Colonic mucosa (tissue), 4 donors: ENCODE data around the gene NR2C2AP. TPM values are rescaled to one million over a fixed set of nuclear protein-coding genes. Genes with fewer than 3 reads are reported as not detected.
"Not testable (repeated sequence)": the region's sequence is repeated elsewhere in the genome, so short reads cannot be mapped to it uniquely, and the experiment has no call there.

ENCODE experiments used
- DNase-seq: peaks from one replicate; pipeline ENCODE4 v3.0.0-alpha.2; 2020
- H3K27ac ChIP-seq: fragments of 200-600 bp; one replicate; pipeline ENCODE4 v1.8.0; 2021
- H3K27me3 ChIP-seq: fragments of 200-600 bp; one replicate; pipeline ENCODE4 v1.8.0; 2021
- H3K36me3 ChIP-seq: fragments of 200-600 bp; one replicate; pipeline ENCODE4 v1.8.0; 2021
- H3K4me1 ChIP-seq: fragments of 200-600 bp; one replicate; pipeline ENCODE4 v1.8.0; 2021; ENCODE audit warnings: mild to moderate bottlenecking
- H3K4me3 ChIP-seq: fragments of 200-600 bp; one replicate; pipeline ENCODE4 v1.8.0; 2021
- H3K9ac ChIP-seq, 2 donors: one replicate each; pipeline ENCODE4 v1.7.0; 2013; ENCODE audit warnings: control low read depth in 2 of 2, low read depth in 2 of 2, low read length in 2 of 2
- H3K9me3 ChIP-seq: fragments of 200-600 bp; one replicate; pipeline ENCODE4 v1.8.0; 2021
- intact Hi-C: fragments of 100-400 bp; cut with DNase I; formaldehyde crosslinking; loops from one replicate; pipeline ENCODE4 v1.14.1; 2022
- total RNA-seq, 2 donors: library from RNA; stranded (reverse); fragmentation: NEBNext Ultra II Directional in 1 of 2; extraction: Animal tissue kit (Norgen Biotek cat#: 25700) in 1 of 2; gene quantifications; one replicate each; pipeline ENCODE4 v1.2.1, GENCODE V29; 2021
- TF ChIP-seq, protein P1 (sequence below): fragments of 200-600 bp; IDR thresholded peaks from one replicate; pipeline ENCODE4 v1.8.0; 2022; ENCODE audit warnings: antibody characterized with exemption, mild to moderate bottlenecking
- donor health status: healthy.
- donor health status: DM: no; HTN: no; CAD: no.
- donor health status: DM: no; HTN: no; CAD: no.

The NR2C2AP gene
- total RNA-seq, 2 donors from 2014 or later = 8.1 to 29.5 TPM

- Histone ChIP-seq H3K27ac (no peak overlapping the region), H3K27me3 (peaks cover 4% of the 10 kb centered on the region), H3K9me3 (no peaks in the 10 kb centered on the region), H3K36me3 (no peaks in the 10 kb centered on the region), H3K4me3 (no peak overlapping the region), H3K4me1 (no peaks in the 10 kb centered on the region), H3K9ac (no peak overlapping the region)
- TF ChIP-seq, protein P1, sequence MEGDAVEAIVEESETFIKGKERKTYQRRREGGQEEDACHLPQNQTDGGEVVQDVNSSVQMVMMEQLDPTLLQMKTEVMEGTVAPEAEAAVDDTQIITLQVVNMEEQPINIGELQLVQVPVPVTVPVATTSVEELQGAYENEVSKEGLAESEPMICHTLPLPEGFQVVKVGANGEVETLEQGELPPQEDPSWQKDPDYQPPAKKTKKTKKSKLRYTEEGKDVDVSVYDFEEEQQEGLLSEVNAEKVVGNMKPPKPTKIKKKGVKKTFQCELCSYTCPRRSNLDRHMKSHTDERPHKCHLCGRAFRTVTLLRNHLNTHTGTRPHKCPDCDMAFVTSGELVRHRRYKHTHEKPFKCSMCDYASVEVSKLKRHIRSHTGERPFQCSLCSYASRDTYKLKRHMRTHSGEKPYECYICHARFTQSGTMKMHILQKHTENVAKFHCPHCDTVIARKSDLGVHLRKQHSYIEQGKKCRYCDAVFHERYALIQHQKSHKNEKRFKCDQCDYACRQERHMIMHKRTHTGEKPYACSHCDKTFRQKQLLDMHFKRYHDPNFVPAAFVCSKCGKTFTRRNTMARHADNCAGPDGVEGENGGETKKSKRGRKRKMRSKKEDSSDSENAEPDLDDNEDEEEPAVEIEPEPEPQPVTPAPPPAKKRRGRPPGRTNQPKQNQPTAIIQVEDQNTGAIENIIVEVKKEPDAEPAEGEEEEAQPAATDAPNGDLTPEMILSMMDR = no peak
- intact Hi-C loops = no loop called here
- DNase-seq = no peak
These were observed 20.4 kb upstream of the NR2C2AP start for GRCh38 chr19:19223636-19224035.

- Histone ChIP-seq H3K36me3 (no peaks in the 10 kb centered on the region), H3K27me3 (peaks cover 4% of the 10 kb centered on the region)
- TF ChIP-seq, protein P1 = no peak
These were observed 19.8 kb upstream of the NR2C2AP start for GRCh38 chr19:19223060-19223459.

DNA sequence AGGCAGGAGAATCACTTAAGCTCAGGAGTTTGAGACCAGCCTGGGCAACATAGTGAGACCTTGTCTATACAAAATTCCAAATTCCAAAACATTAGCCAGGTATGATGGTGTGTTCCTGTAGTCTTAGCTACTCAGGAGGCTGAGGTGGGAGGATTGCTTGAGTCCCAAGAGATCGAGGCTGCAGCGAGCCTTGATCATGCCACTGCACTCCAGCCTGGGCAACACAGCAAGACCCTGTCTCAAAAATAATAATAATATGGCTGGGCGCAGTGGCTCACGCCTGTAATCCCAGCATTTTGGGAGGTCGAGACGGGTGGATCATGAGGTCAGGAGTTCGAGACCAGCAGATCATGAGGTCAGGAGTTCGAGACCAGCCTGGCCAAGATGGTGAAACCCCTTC is 17.8 kb upstream of the NR2C2AP start:
- H3K4me3 ChIP-seq, H3K36me3 ChIP-seq, intact Hi-C loops, H3K9me3 ChIP-seq, H3K27me3 ChIP-seq, H3K9ac ChIP-seq, H3K4me1 ChIP-seq, H3K27ac ChIP-seq, DNase-seq: not testable (repeated sequence)

More at GRCh38 chr19:19223060-19223459, 19.8 kb upstream of the NR2C2AP start:
- no peaks in the 10 kb centered on the region for H3K9me3 ChIP-seq
- intact Hi-C loops = no loop called here
- no peak overlapping the region for H3K4me3 ChIP-seq
- no peaks in the 10 kb centered on the region for H3K4me1 ChIP-seq
- H3K9ac ChIP-seq = no peak overlapping the region
- DNase-seq = no peak
- H3K27ac ChIP-seq = no peak overlapping the region

DNA sequence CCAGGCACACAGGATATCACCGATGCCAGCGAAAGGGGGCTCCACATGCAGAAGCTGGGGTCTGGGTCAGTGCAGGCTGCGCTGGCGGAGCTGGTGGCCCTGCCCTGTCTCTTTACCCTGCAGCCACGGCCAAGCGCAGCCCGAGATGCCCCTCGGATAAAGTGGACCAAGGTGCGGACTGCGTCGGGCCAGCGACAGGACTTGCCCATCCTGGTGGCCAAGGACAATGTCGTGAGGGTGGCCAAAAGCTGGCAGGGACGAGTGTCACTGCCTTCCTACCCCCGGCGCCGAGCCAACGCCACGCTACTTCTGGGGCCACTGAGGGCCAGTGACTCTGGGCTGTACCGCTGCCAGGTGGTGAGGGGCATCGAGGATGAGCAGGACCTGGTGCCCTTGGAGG is 15.7 kb upstream of the NR2C2AP start:
- TF ChIP-seq, protein P1 = no peak
- intact Hi-C loops = no loop called here
- Histone ChIP-seq H3K36me3 (no peaks in the 10 kb centered on the region), H3K4me3 (no peak overlapping the region), H3K4me1 (no peaks in the 10 kb centered on the region), H3K27me3 (no peaks in the 10 kb centered on the region), H3K9ac (no peak overlapping the region), H3K27ac (no peak overlapping the region), H3K9me3 (no peaks in the 10 kb centered on the region)
- DNase-seq = no peak

- TF ChIP-seq, protein P1 = no peak
- Histone ChIP-seq H3K36me3 (no peaks in the 10 kb centered on the region), H3K9me3 (no peaks in the 10 kb centered on the region), H3K9ac (no peak overlapping the region), H3K27me3 (peaks cover 9% of the 10 kb centered on the region), H3K4me3 (no peak overlapping the region), H3K27ac (no peak overlapping the region), H3K4me1 (no peaks in the 10 kb centered on the region)
- no peak for DNase-seq
- intact Hi-C loops = no loop called here
These were observed 13.9 kb upstream of the NR2C2AP start for GRCh38 chr19:19217099-19217498.

DNA sequence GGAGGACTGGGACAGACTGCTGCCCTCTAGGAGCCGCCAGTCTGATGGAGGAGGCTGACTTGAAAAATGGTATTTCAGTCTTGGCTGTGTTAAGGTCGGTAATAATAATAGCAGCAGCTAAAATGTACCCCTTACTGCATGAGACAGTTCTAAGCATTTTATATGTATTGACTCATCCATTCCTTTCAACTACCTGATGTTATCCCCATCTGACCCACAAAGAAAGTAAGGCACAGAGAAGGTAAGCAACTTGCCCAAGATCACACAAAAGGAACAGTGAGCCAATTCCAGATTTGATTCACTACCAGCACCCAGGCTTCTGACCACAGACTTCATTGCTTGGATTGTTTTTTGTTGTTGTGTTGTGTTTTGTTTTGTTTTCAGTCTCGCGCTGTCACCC is 12.6 kb upstream of the NR2C2AP start:
- H3K4me3 ChIP-seq = no peak overlapping the region
- no peak overlapping the region for H3K27ac ChIP-seq
- no peaks in the 10 kb centered on the region for H3K9me3 ChIP-seq
- H3K36me3 ChIP-seq = no peaks in the 10 kb centered on the region
- H3K9ac ChIP-seq = no peak overlapping the region
- TF ChIP-seq, protein P1 = no peak
- DNase-seq = no peak
- H3K4me1 ChIP-seq = no peaks in the 10 kb centered on the region
- intact Hi-C loops = no loop called here
- H3K27me3 ChIP-seq = peaks cover 18% of the 10 kb centered on the region
